Measurements from ENCODE around the gene TEX19.

Gene TEX19

GRCh38 chr17:82314012-82314726, 44.9 kb upstream of the TEX19 start:
- in situ Hi-C loops (cut with HindIII; ENCODE audit: low sequenced_read_pairs) = no loop called here
- no peak for TF ChIP-seq CTCF (IDR thresholded peaks at IDR 0.05; ENCODE audit: low read depth, low read length, missing control alignments)
- H3K4me3 ChIP-seq (ENCODE audit: low read depth, low read length) = no peak overlapping the region
- no peak for DNase-seq (ENCODE audit: low read depth)

GRCh38 chr17:82314727-82315605, 44.1 kb upstream of the TEX19 start:
- no peak overlapping the region for H3K4me3 ChIP-seq (ENCODE audit: low read depth, low read length)
- no peak for TF ChIP-seq CTCF (IDR thresholded peaks at IDR 0.05; ENCODE audit: low read depth, low read length, missing control alignments)
- in situ Hi-C loops (cut with HindIII; ENCODE audit: low sequenced_read_pairs) = no loop called here
- DNase-seq (ENCODE audit: low read depth) = no peak

GRCh38 chr17:82315703-82316358, 43.2 kb upstream of the TEX19 start:
- no peak overlapping the region for H3K4me3 ChIP-seq (ENCODE audit: low read depth, low read length)
- in situ Hi-C loops (cut with HindIII; ENCODE audit: low sequenced_read_pairs) = no loop called here
- TF ChIP-seq CTCF (IDR thresholded peaks at IDR 0.05; ENCODE audit: low read depth, low read length, missing control alignments) = no peak
- no peak for DNase-seq (ENCODE audit: low read depth)

- no peak overlapping the region for H3K4me3 ChIP-seq (ENCODE audit: low read depth, low read length)
- no peak for DNase-seq (ENCODE audit: low read depth)
- TF ChIP-seq CTCF (IDR thresholded peaks at IDR 0.05; ENCODE audit: low read depth, low read length, missing control alignments) = no peak
- in situ Hi-C loops (cut with HindIII; ENCODE audit: low sequenced_read_pairs) = no loop called here
Measured at GRCh38 chr17:82316651-82317393, 42.2 kb upstream of the TEX19 start.

GRCh38 chr17:82317394-82318168, 41.5 kb upstream of the TEX19 start, which contains the start of gene CD7:
CD7 (minus strand) TSS chr17:82317608; CDS start chr17:82317495, 113 bp downstream.
- DNase-seq (ENCODE audit: low read depth) = no peak
- no peak within 1 kb of the TSS for H3K4me3 ChIP-seq (ENCODE audit: low read depth, low read length)
- no peak for TF ChIP-seq CTCF (IDR thresholded peaks at IDR 0.05; ENCODE audit: low read depth, low read length, missing control alignments)
- in situ Hi-C loops (cut with HindIII; ENCODE audit: low sequenced_read_pairs) = no loop called here

Measured in astrocyte of the cerebellum (primary cell).